Peyer's patch (tissue), 4 donors: ENCODE results near the gene SPECC1L.

Experiments used
- POLR2A ChIP-seq, 2 donors: fragments of 450-650 bp; IDR thresholded peaks; one replicate each; pipeline ENCODE4 v1.5.1; 2017; ENCODE audit warnings: antibody characterized with exemption in 2 of 2, mild to moderate bottlenecking in 2 of 2, moderate library complexity in 2 of 2
- TF ChIP-seq, protein P1 (sequence below), 6 experiments: fragments of 450-650 bp in 4 of 6; fragments of 200-600 bp in 2 of 6; sonication (generic) in 1 of 6; IDR thresholded peaks; one replicate each; pipeline ENCODE4 v1.5.1; 2017 to 2019; ENCODE audit warnings: antibody characterized with exemption in 6 of 6, mild to moderate bottlenecking in 3 of 6, moderate library complexity in 1 of 6

DNA sequence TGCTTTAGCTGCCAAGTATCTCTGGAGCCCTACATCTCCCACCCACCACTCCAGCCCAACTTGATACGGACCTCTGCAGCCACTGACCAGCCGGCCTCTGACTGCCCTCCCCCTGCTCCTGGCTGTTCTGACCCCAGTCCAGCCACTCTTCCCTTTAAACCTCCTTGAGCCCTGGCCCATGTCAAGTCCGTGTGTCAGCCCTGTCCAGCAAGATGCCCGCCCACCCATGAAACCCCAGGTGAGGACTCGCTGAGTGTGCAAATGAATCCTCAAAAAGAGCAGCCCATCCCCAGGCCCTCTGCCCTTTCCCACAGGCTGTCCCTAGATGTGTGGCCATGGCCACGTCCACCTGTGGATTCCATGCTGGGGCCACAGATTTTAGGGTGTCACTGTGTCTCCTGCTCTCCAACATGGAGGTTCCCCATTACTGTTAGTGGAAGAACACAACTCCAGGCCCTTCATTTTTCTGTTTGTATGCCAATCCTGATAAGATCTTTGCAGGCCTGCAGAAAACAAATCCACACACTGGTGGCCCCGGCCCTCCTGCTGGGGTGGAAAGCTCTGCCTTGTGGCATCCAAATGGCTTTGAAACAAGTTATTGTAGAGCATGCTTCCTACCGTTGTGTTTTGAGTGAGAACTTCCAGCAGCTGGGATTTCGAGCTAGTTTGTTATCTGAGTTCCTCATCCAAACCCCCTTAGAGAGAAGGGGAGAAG is 134.1 kb downstream of the SPECC1L start:
- TF ChIP-seq, protein P1, sequence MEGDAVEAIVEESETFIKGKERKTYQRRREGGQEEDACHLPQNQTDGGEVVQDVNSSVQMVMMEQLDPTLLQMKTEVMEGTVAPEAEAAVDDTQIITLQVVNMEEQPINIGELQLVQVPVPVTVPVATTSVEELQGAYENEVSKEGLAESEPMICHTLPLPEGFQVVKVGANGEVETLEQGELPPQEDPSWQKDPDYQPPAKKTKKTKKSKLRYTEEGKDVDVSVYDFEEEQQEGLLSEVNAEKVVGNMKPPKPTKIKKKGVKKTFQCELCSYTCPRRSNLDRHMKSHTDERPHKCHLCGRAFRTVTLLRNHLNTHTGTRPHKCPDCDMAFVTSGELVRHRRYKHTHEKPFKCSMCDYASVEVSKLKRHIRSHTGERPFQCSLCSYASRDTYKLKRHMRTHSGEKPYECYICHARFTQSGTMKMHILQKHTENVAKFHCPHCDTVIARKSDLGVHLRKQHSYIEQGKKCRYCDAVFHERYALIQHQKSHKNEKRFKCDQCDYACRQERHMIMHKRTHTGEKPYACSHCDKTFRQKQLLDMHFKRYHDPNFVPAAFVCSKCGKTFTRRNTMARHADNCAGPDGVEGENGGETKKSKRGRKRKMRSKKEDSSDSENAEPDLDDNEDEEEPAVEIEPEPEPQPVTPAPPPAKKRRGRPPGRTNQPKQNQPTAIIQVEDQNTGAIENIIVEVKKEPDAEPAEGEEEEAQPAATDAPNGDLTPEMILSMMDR (IDR thresholded peaks at IDR 0.05): no peak
- TF ChIP-seq POLR2A (IDR thresholded peaks at IDR 0.05): no peak
